GM12892 (cell line): ENCODE measurements around the gene PPP3CA.

ENCODE experiments used
- POLR2A ChIP-seq: IDR thresholded peaks from 2 replicates; pipeline ENCODE4 v1.6.1; 2011; ENCODE audit warnings: low read depth, low read length, control low read depth
- POLR2AphosphoS5 ChIP-seq: IDR thresholded peaks from 2 replicates; pipeline ENCODE4 v1.6.1; 2011; ENCODE audit warnings: low read depth, low read length, control low read depth

- no peak for TF ChIP-seq POLR2A
- TF ChIP-seq POLR2AphosphoS5 = no peak
Observed at GRCh38 chr4:101118617-101119016, 228.7 kb downstream of the PPP3CA start.
